Left cardiac atrium (tissue), 4 donors: ENCODE measurements around the gene EVA1A. TPM values are rescaled to one million over a fixed set of nuclear protein-coding genes. Genes with fewer than 3 reads are reported as not detected.
A peak's percentile ranks its signal among the peaks of the same experiment; 100 is the strongest.

ENCODE experiments used
- ATAC-seq, 2 donors: fragments of 200-7000 bp; cut with Tn5 transposase; one replicate each; pipeline ENCODE4 v1.9.1; 2020; ENCODE audit warnings: mild to moderate bottlenecking in 2 of 2, moderate library complexity in 2 of 2
- DNase-seq: peaks from one replicate; pipeline ENCODE4 v3.0.0-alpha.2; 2020
- intact Hi-C, 2 donors: fragments of 100-400 bp; cut with DNase I; formaldehyde crosslinking; loops; one replicate each; pipeline versions ENCODE4 v1.14.1 to v1.15.1; 2022 to 2023
- long read RNA-seq: library from polyadenylated mRNA; unstranded; transcript quantifications from one replicate; pipeline ENCODE4 v2.0.0, GENCODE V29; 2021
- total RNA-seq, 2 donors: library from RNA; stranded (reverse); fragmentation: NEBNext Ultra II Directional; extraction: Animal tissue kit (Norgen Biotek cat#: 25700); gene quantifications; one replicate each; pipeline ENCODE4 v1.2.1, GENCODE V29; 2021
- donor health status: DM: no; HTN: yes; CAD: no.
- donor health status: DM: no; HTN: yes; CAD: no; lungs with severe emphysema.
- donor health status: DM: yes; HTN: yes; CAD: no.
- donor health status: Dilated cardiomyopathy.

The EVA1A gene, protein sequence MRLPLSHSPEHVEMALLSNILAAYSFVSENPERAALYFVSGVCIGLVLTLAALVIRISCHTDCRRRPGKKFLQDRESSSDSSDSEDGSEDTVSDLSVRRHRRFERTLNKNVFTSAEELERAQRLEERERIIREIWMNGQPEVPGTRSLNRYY
- total RNA-seq, result under 1 TPM; 0.44 to 0.84 TPM
- long read RNA-seq, partial matches to known transcripts, result 0 of 4 reads
- long read RNA-seq, other reads (novel, unspliced or antisense), result 1 of 4 reads

DNA sequence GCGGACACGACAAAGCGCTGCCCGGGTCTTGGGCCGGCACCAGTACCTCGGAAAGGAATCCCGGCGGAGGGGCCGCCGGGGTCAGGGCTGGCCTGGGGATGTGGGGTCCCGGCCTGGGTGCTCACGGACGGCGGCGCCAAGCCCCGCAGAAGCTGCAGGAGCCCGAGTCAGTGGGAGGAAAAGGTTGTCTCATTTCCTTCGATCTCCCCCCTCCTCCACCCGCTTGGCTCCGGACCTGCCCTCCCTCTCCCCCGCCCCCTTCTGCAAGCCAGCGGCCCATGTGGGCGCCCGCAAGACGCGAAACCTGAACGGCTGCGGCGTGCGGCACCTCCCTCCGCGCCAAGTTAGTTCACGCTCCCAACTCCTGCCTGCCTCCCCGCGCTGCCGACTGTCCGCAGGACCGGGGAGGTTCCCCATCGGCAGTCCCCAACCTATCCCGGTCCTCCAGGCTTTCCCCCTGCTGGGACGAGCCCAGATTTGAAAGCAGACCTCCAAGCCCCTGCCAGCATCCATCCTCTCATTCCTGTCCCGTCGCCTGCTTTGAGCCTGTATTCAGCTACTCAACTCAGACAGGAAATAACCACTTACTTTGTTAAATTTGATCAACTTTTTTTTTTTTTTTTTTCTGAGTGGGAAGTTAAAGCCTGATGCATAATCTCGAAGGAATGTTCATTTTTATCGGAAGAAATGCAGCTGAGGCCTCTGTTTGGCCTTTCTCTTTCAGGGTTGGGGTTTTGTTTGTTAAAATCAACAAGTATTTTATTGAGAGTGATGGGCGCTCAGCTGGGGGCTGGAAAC, at the start of gene EVA1A:
Gene EVA1A (minus strand): TSS at position 172 of the 798 bp plus-strand sequence. CDS start 42,799 bp downstream, outside the sequence.
- peak; percentile 32 for DNase-seq
- ATAC-seq, result peak; percentile 63 to 85
- intact Hi-C loops, result no loop called here

DNA sequence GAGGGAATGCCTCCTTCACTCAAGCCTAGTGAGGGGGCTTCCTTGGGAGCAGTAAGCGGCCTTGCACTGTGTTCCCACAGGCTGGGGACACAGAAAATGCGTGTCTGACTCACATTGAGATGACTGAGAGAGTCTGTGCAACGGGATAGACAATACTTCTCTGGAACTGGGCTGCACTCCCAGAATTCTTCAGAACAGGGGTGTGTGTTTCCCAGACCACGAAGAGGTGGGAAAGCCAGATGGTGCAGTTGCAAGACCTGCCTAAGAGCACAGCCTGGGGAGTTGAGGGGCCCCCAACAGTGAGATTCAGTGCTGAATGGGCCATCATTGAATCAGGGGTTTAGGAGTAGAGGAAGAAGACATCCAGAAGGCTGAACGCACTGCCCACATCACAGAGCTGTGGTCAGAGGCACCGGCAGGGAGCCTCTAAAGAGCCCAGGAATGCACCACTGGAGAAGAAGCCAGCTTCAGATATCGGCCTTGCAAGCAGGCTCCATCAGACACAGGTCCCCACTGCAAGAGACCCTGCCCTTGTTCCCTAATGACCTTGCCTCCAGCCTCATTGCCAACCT, 49.3 kb upstream of the EVA1A start:
- ATAC-seq (no peak), DNase-seq (no peak)
- intact Hi-C loops, result loop anchor here (2.0 to 10.0 kb wide), 4 partner anchors 143 to 918 kb away; no protein-coding TSS in a partner anchor

DNA sequence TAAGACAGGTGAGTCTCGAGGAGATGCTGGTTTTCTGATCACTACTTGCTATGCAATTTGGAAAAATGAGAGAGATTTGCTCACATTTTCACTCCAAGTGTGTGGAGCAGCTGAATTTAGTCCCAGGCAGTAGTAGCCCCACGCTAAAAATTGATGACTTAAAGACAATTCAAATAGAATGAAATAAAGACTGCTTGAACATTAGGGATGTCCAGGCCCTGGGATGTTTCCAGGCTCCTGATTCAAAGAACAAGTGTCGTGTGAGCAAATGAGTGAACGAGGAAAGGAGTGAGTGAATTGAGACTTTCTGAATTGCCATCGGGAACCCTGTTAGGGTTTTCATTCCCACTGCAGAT, 48.6 kb upstream of the EVA1A start:
- intact Hi-C loops, result loop anchor here (2.0 to 10.0 kb wide), 3 partner anchors 143 to 917 kb away; no protein-coding TSS in a partner anchor
- no peak for ATAC-seq
- no peak for DNase-seq

DNA sequence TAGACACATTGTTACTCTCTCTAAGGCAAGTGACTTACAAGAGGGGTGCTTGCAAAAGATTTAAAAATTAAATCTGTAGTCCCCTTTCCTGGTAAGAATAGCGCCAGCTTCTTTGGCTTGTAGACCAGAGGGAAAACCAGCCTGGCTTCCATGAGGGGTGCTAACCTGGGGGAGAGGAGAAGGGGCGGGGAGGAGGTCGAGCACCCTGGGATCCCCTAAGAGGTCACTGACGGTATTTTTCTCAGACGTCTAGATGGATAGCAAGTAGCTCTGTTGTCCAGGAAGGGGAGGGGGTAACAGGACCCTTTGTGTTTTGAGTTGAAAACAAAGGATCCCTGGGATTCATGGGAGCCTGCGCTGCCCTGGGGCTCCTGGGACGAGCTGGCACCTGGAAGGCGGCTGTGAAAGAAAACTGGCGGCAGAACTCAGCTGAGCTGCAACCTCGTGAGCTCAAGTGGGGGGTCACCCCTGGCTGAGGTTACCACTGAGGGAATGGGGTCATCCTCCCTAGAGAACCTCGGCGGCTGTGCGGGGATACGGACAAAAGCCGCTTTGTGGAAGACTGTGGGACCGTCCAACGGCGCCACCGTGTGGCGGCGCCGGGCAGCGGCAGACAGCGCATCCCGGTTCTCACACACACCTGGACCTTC, 48.1 kb upstream of the EVA1A start:
- intact Hi-C loops, result loop anchor here (2.0 to 10.0 kb wide), 3 partner anchors 142 to 917 kb away; no protein-coding TSS in a partner anchor
- DNase-seq (peak; percentile 41), ATAC-seq (peak; percentile 74 to 81)

DNA sequence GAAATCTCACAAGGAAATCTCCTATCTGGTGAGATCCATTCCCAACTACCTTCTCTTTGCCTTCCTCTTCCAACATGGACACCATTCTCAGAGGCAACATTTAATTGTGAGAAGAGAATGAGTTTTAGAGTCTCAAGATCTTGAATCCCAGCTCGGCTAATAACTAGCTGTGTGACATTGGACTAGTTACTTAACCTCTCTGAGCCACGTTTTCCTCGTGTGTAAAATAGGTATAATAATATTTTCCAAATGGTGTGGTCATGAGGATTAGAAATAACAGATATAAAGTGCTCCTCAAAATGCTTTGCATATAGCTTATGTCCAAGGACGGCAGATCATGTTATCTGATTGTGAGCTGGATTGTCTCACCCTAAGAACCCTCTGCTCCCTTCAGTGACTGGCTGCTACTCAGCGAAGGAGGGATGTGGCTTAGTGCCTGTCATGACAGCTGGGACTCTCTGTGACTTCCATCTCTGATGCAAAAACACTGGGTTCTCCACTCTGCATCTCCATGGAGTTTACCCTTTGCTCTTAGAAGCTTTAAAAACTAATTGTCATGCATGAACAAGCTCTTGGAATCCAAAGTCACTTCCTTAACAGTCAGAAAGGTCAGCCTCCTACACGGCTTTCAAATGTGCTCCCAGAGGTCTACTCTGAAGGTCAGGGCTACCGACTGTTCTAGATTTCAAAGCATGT, 47.4 kb upstream of the EVA1A start:
- no peak for ATAC-seq
- intact Hi-C loops, result loop anchor here (2.0 to 10.0 kb wide), 3 partner anchors 141 to 916 kb away; no protein-coding TSS in a partner anchor
- no peak for DNase-seq

DNA sequence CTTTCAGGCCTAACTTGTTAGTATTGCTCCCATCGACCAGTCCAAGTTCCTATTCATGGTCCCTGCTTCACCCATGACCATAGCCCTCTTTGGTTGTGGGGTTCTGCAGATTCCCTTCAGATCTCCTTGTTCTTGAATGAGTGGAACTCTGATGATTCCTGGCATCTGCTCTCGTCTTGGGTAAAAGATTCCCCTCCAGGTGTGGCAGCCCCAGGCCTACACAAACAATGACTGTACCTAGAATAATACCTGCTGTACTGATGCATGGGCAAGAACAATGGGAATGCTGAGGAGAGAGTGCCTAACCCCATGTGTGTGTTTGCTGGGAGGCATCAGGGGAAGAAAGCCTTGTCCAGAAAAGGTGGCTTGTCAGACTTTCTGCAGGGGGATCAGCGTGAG, 46.7 kb upstream of the EVA1A start:
- DNase-seq (no peak), ATAC-seq (no peak)
- intact Hi-C loops, result loop anchor here (5.0 to 10.0 kb wide), 2 partner anchors 693 to 915 kb away; no protein-coding TSS in a partner anchor

DNA sequence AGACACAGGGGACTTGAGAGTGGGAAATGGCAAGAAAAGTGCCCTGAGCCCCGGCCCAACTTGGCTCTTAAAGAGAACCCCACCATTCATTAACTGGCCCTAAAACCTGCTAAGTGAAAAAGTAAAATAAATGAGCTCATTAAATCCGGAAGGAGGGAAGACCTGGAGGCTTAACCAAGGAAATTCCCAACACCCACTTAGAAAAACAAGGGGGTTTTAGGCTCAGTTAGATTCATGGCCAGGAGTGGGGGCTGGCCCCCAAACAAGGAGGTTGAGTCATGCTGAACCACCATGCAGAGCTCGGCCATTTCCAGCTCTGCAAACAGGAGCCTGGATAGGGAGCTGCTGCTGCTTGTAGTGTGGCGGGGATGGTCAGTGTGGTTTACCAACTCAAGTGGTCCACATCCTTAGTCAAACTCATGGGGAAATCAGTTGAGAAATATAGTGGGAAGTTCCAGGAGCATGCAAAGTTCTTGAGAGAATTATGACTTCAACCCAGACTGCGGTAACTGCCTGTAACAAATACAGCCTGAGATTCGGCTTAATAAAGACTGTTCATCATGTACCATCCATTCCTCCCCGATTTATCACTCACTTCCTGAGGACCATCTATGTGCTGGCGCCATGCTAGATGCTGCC, 46.1 kb upstream of the EVA1A start:
- ATAC-seq (no peak), DNase-seq (no peak)
- intact Hi-C loops, result loop anchor here (5.0 to 10.0 kb wide), 2 partner anchors 692 to 915 kb away; no protein-coding TSS in a partner anchor

DNA sequence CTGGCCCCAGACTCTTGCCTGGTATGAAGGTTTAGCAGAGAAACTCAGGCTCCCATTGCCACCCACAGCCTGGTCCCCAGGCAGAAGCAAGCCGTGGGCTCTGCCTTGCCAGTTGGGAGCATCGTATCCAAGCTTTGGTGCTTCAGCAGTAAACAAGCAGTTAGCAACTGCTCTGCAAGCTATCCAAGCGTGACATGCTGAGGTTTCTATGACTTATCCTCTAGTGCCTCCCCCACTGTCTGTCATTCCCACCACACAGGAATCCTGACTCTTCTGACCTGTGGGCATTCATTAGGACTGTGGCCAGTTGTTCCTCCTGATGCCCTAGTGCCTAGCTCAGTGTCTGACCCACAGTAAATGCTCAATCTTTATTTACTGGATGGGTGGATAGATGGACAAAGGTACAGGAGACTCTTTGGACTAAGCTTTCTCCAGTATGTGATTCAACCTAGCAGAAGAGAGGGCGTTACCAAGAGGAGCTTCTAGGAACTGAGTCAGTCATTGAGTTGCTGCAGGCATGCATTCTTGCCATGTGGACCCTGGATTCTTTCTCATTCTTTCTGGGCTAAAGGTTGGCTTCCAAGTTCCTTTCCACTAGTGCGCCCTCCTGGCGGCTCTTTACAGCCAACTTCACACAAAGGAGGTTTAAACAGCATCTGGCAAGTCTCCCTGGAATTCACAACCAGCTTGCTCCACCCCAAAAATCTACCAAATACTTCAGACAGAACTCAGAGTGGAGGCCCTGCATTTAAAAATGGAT, 45.2 kb upstream of the EVA1A start:
- DNase-seq, result no peak
- peak; percentile 20 to 46 for ATAC-seq
- intact Hi-C loops, result loop anchor here (5.0 to 10.0 kb wide), 2 partner anchors 691 to 914 kb away; no protein-coding TSS in a partner anchor

DNA sequence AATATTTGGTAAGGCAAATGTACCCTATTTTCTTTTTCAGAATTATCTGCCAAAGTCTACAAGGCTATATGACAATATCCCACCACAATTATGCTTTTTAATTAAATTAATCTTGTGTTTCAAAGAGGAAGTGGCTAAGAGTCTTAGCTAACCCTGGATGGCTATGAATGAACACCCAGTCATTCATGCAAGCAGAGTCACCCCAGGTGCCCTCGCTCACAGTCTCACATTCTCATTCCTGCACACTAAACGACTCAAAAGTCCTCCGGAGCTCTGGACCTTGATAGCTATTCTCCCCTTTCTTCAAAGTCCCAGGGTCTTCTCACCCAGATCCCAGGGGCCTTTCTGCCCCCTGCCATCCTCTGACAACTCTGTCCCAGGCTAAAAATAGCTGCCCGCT, 43.7 kb upstream of the EVA1A start:
- DNase-seq, result no peak
- no peak for ATAC-seq
- intact Hi-C loops, result loop anchor here (10.0 kb wide), 1 partner anchor 690 kb away; no protein-coding TSS in a partner anchor

DNA sequence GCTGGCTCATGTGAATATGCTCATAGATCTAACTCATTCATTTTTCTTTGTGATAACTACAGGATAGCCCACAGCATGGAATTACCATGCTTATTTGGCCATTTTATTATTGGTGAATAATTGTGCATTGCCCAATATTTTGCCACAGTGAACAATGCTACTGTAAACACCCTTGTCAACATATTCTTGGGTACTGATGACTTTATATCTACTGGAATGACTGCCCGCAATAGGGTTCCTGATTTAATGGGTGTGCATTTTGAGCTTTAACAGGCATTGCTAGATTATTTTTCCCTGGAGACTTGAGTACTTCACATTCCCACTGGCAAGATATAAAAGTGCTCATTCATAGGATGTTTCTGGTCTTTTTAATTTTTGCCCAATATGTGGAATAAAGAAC, 42.7 kb upstream of the EVA1A start:
- no peak for DNase-seq
- intact Hi-C loops, result loop anchor here (10.0 kb wide), 1 partner anchor 689 kb away; no protein-coding TSS in a partner anchor

DNA sequence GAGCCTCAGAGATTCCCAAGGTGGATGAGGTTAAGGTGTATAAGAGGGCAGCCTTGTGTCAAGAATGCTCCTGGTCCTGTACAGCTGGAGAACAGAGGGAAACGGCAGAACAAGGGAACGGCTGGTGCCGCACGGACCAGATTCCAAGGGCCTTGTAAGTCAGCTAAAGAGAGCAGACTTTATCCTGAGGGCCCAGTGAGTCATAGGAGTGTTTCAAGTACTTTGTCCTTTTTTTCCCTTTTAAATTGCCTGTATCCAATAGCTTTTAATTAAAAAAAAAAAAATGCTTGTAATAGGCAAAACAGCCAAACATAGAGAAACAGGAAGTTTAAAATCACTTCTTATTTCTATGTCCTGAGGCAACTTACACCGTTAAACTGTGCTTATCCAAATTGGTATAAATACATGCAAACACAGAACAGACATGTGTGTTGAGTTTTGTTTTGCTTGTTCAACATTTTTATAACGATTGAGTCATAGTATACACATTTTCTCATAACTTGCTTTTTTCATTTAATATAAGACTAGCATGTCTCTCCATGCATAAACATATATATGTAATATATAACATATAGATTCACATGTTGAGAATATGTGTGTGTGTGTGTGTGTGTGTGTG, 42.1 kb upstream of the EVA1A start:
- intact Hi-C loops, result loop anchor here (10.0 kb wide), 1 partner anchor 688 kb away; no protein-coding TSS in a partner anchor
- DNase-seq (no peak), ATAC-seq (no peak)

More for the DNA sequence above, 42.7 kb upstream of the EVA1A start:
- ATAC-seq, result no peak

DNA sequence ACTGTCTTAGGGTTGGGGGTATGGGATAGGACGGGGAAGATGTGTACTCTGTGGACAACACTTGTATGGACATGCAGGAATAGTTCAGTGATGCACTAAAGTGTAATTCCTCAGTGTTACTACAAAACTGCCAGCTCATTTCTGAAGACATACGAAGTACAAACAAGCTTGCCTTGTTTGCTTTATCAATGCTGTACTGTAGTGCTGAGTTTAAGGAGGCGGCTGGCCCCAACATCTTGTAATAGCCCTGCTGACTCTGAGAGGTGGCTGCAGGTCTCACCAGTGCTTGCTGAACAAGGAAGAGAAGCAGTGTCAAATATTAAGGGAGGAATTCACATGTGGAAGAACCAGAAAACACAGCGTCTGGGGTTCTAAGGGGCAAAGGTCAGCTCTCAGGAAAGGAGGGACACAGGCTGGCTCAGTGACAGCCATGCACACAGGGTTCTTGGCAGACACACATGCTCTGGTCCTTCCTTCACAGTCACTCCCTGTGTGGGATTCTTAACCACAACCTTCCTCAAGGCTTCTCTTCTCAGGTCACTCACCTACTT, 39.8 kb upstream of the EVA1A start:
- ATAC-seq (no peak), DNase-seq (no peak)
- intact Hi-C loops, result loop anchor here (10.0 kb wide), 1 partner anchor 686 kb away; no protein-coding TSS in a partner anchor

DNA sequence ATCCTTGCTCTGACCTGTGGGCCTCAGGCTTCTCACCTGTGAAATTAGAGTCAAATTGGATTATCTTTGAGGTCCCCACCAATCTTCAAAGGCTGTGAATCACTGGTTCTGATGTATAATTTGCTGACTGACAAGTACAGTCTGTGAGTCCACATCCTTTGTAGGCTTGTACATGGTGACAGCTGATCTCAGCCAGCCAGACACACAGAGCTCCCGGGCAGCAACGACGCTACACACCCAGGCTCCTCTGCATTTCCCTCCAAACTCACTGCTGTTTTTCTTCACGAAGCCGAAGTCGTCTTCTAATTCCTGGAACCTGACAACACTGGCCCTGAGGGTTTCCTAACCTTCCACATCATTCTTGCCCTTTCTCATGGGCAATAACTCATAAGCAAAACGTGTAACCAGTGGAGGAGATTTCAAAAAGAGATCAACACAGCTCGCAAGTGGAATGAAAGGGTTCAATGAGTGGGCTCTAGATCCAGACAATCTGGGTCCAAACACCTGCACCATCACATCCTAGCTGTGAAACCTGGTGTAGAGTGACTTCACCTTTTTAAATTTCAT, 37.9 kb upstream of the EVA1A start:
- intact Hi-C loops, result no loop called here
- ATAC-seq (no peak), DNase-seq (no peak)

DNA sequence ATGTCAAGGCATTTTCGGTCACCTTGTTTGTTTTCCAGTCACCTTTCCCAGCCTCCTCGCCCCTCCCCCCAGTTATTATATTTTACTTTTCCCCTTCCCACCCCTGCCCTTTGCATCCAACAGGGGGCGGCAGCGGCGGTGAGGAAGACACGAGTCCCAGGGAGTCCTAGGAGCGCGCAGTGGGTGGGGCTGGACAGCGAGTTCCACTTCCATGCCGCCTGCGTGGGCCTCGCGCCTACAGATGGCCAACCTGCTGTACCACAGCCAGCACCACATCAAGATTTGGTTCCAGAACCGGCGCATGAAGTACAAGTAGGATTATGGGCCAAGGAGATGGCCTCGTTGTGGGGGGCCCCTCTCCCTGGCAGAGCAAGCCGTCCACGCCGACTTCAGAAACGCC, 37.2 kb upstream of the EVA1A start:
- no peak for ATAC-seq
- DNase-seq, result no peak

DNA sequence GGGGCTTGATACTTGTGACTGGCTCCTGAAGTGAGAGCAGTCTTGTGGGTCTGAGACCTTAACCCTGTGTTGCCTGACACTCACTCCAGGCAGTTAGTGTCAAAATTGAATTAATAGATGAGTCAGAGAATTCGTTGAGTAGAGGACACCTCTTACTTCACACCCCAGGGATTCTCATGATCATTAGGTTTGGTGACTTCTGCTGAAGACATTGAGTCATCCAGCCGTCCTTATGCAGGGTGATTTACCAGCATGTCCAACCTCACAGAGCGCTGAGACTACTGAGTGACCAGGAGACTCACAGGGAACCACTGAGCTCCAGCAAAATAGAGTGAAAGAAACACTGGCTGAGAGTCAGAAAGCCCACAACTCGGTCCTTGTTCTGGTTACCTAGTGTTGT, 36.0 kb upstream of the EVA1A start:
- ATAC-seq (no peak), DNase-seq (no peak)
- intact Hi-C loops, result no loop called here

More for the DNA sequence above, 37.2 kb upstream of the EVA1A start:
- intact Hi-C loops, result no loop called here
